Smooth muscle cell (in vitro differentiated cells): ENCODE measurements around the gene SYNJ1. TPM values are rescaled to one million over a fixed set of nuclear protein-coding genes. Genes with fewer than 3 reads are reported as not detected.
"Not testable (repeated sequence)": the region's sequence is repeated elsewhere in the genome, so short reads cannot be mapped to it uniquely, and the experiment has no call there.

Experiments
- DNase-seq: peaks from one replicate; lab custom pipeline; 2025; ENCODE audit not compliant: unreplicated experiment; lab: John Stamatoyannopoulos, UW
- H2AFZ ChIP-seq: fragments of 200-600 bp; sonication (generic); 2 replicates; pipeline ENCODE4 v1.6.0; 2016; ENCODE audit warnings: antibody characterized with exemption, low read depth, mild to moderate bottlenecking
- H3F3A ChIP-seq: fragments of 200-600 bp; sonication (generic); 2 replicates; pipeline ENCODE4 v1.6.0; 2017; ENCODE audit warnings: antibody characterized with exemption, low read depth
- H3K27ac ChIP-seq: fragments of 200-600 bp; sonication (generic); 2 replicates; pipeline ENCODE4 v1.5.1; 2016; ENCODE audit warnings: low read depth, mild to moderate bottlenecking
- H3K27me3 ChIP-seq: fragments of 200-600 bp; sonication (generic); 2 replicates; pipeline ENCODE4 v1.6.1; 2016; ENCODE audit warnings: low read depth, mild to moderate bottlenecking
- H3K36me3 ChIP-seq: fragments of 200-600 bp; sonication (generic); 2 replicates; pipeline ENCODE4 v1.5.1; 2016; ENCODE audit warnings: low read depth
- H3K4me1 ChIP-seq: fragments of 200-600 bp; sonication (generic); 2 replicates; pipeline ENCODE4 v1.5.1; 2016; ENCODE audit warnings: low read depth
- H3K4me2 ChIP-seq: fragments of 200-600 bp; sonication (generic); 2 replicates; pipeline ENCODE4 v1.6.0; 2016; ENCODE audit warnings: mild to moderate bottlenecking
- H3K4me3 ChIP-seq: fragments of 200-600 bp; sonication (generic); 2 replicates; pipeline ENCODE4 v1.5.1; 2016; ENCODE audit warnings: mild to moderate bottlenecking
- H3K79me2 ChIP-seq: fragments of 200-600 bp; sonication (generic); 2 replicates; pipeline ENCODE4 v1.6.0; 2016; ENCODE audit warnings: low read depth, mild to moderate bottlenecking
- H3K9ac ChIP-seq: fragments of 200-600 bp; sonication (generic); 2 replicates; pipeline ENCODE4 v1.6.0; 2016; ENCODE audit warnings: low read depth
- H3K9me3 ChIP-seq: fragments of 200-600 bp; sonication (generic); replicated peaks from 2 replicates; pipeline ENCODE4 v1.5.1; 2016; ENCODE audit warnings: low read depth
- H4K20me1 ChIP-seq: fragments of 200-600 bp; sonication (generic); 2 replicates; pipeline ENCODE4 v1.6.0; 2016; ENCODE audit warnings: low read depth
- CTCF ChIP-seq: fragments of 200-600 bp; sonication (generic); IDR thresholded peaks from 2 replicates; pipeline ENCODE4 v1.5.1; 2017; ENCODE audit warnings: borderline replicate concordance, mild to moderate bottlenecking, antibody characterized with exemption; ENCODE audit not compliant: insufficient read depth, poor library complexity, severe bottlenecking
- WGBS: methylation state at CpG from one replicate; pipeline ENCODE4 v1.1.7; 2016; ENCODE audit warnings: low lambda C conversion rate; 5-methylcytosine and 5-hydroxymethylcytosine counted together
- polyA plus RNA-seq: library from polyadenylated mRNA; unstranded; fragments of >200 nt; fragmentation: Nextera tagmentation; extraction: Ambion mirVana; gene quantifications from 2 replicates; pipeline ENCODE4 v1.2.1, GENCODE V29; 2016
- total RNA-seq: library from RNA; depleted of rRNA; stranded (reverse); fragments of >200 nt; gene quantifications from 2 replicates; pipeline ENCODE4 v1.2.3, GENCODE V29; 2014

Gene SYNJ1
- total and polyA plus RNA-seq, 2 experiments from 2014 or later, result 2.7 to 8.5 TPM

GRCh38 chr21:32666258-32666657 is 61.6 kb downstream of the SYNJ1 start:
- no peaks in the 10 kb centered on the region for H3K4me1 ChIP-seq
- no peaks in the 10 kb centered on the region for H3K79me2 ChIP-seq
- no peak for DNase-seq
- H3K27me3 ChIP-seq, result no peaks in the 10 kb centered on the region
- H3K36me3 ChIP-seq, result peaks cover 28% of the 10 kb centered on the region
- no peaks in the 10 kb centered on the region for H3F3A ChIP-seq
- H3K9ac ChIP-seq, result no peak overlapping the region
- no peak overlapping the region for H3K27ac ChIP-seq
- no peak overlapping the region for H3K4me3 ChIP-seq
- peaks cover 18% of the 10 kb centered on the region for H3K9me3 ChIP-seq
- TF ChIP-seq CTCF, result no peak
- no peaks in the 10 kb centered on the region for H4K20me1 ChIP-seq
- 26% methylated on average over 1 of the region's 1 CpG for WGBS
- no peak overlapping the region for H3K4me2 ChIP-seq
- H2AFZ ChIP-seq, result no peak overlapping the region

GRCh38 chr21:32664095-32664494 is 63.7 kb downstream of the SYNJ1 start:
- Histone ChIP-seq H3K36me3 (peaks cover 28% of the 10 kb centered on the region), H3K9me3 (peaks cover 18% of the 10 kb centered on the region)
- H3K79me2 ChIP-seq, H3F3A ChIP-seq, H3K4me1 ChIP-seq, H3K27ac ChIP-seq, H3K27me3 ChIP-seq, DNase-seq, H3K9ac ChIP-seq, H4K20me1 ChIP-seq, H3K4me2 ChIP-seq, H2AFZ ChIP-seq, H3K4me3 ChIP-seq: not testable (repeated sequence)
- 96% methylated on average over 2 of the region's 2 CpGs for WGBS

- not testable (repeated sequence) for DNase-seq, H3K4me3 ChIP-seq, H3K27me3 ChIP-seq, H3K79me2 ChIP-seq, H2AFZ ChIP-seq, H4K20me1 ChIP-seq, H3K4me1 ChIP-seq, H3F3A ChIP-seq, H3K27ac ChIP-seq, H3K4me2 ChIP-seq, H3K9ac ChIP-seq
- Histone ChIP-seq H3K36me3 (peaks cover 31% of the 10 kb centered on the region), H3K9me3 (peaks cover 18% of the 10 kb centered on the region)
- WGBS, result 94% methylated on average over 10 of the region's 10 CpGs
Measured at GRCh38 chr21:32661981-32662380, 65.8 kb downstream of the SYNJ1 start.

DNA sequence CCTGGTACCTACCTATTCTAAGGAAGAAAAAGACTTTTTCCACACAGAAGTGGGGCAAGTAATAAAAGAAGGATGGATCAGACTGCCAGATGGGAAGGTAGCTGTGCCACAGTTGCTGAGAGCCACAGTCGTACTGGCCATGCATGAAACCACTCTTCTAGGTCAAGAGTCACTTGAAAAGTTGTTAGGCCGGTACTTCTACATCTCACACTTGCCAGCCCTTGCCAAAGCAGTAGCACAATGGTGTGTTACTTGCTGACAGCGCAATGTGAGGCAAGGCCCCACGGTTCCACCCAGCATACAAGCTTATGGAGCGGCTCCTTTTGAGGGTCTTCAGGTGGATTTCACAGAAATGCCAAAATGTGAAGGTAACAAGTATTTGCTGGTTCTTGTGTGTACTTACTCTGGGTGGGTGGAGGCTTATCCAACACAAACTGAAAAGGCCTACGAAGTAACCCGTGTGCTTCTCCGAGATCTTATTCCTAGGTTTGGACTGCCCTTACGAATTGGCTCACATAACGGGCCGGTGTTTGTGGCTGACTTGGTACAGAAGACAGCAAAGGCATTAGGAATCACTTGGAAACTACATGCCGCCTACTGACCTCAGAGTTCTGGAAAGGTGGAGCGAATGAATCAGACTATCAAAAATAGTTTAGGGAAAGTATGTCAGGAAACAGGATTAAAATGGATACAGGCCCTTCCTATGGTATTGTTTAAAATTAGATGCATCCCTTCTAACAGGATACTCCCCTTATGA is 66.6 kb downstream of the SYNJ1 start:
- H2AFZ ChIP-seq, H3K9ac ChIP-seq, DNase-seq, H3K4me1 ChIP-seq, H3K4me2 ChIP-seq, H4K20me1 ChIP-seq, H3K79me2 ChIP-seq, H3K27ac ChIP-seq, H3K27me3 ChIP-seq, H3F3A ChIP-seq, H3K4me3 ChIP-seq: not testable (repeated sequence)
- Histone ChIP-seq H3K36me3 (peaks cover 37% of the 10 kb centered on the region), H3K9me3 (peaks cover 18% of the 10 kb centered on the region)
- WGBS, result 93% methylated on average over 13 of the region's 13 CpGs

DNA sequence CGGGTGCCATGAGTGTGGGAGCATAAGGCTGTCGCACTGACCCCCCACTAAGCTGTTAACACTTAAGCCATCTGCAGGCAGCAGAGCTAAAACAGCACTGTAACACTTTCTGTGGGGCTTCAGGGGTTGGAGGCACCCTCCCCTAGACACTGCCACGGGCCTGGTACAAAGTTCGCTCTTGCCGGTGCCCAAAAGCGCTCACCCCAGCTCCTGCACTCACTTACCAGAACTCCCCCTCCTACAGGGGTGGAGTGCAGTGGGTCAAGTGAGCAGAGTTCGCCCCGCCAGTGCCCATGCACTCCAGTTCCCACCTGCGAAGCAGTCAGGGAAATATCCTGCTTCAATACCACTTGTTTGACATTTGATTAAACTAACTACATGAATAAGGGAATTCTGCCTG is 69.3 kb downstream of the SYNJ1 start:
- 95% methylated on average over 9 of the region's 9 CpGs for WGBS
- Histone ChIP-seq H3K9me3 (no peaks in the 10 kb centered on the region), H3K36me3 (peaks cover 12% of the 10 kb centered on the region), H3K27me3 (no peaks in the 10 kb centered on the region), H3K9ac (no peak overlapping the region), H2AFZ (no peak overlapping the region), H3F3A (no peaks in the 10 kb centered on the region), H3K4me3 (no peak overlapping the region), H4K20me1 (no peaks in the 10 kb centered on the region), H3K27ac (no peak overlapping the region), H3K4me1 (no peaks in the 10 kb centered on the region), H3K4me2 (no peak overlapping the region), H3K79me2 (no peaks in the 10 kb centered on the region)
- no peak for DNase-seq
- no peak for TF ChIP-seq CTCF
